Measurements from ENCODE around the gene MRPS2.
"Not testable (repeated sequence)": the region's sequence is repeated elsewhere in the genome, so short reads cannot be mapped to it uniquely, and the experiment has no call there.

Gene MRPS2

GRCh38 chr9:135516132-135516860 lies 15.8 kb downstream of the MRPS2 start:
- peak in 1 of 2 experiments; percentile 10 for DNase-seq

DNA sequence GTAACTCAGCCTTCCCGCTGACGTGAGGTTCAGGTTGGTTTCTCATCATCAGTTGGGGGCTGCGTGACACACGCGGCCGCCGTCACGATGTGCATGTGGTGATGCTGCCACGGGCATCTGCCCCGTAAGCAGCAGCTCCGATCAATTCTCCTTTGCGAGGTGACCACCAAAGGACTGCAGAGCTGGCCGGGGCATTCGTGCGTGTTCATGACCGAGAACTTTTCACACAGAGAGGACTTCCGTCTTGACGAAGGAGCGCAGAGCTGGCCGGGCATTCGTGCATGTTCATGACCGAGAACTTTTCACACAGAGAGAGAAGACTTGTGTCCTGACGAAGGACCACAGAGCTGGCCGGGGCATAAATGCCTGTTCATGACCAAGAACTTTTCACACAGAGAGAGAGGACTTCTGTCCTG lies 16.9 kb downstream of the MRPS2 start:
- peak; percentile 7 to 14 for DNase-seq

- no peak for DNase-seq
Measured at GRCh38 chr9:135519179-135519971, 18.9 kb downstream of the MRPS2 start.

DNA sequence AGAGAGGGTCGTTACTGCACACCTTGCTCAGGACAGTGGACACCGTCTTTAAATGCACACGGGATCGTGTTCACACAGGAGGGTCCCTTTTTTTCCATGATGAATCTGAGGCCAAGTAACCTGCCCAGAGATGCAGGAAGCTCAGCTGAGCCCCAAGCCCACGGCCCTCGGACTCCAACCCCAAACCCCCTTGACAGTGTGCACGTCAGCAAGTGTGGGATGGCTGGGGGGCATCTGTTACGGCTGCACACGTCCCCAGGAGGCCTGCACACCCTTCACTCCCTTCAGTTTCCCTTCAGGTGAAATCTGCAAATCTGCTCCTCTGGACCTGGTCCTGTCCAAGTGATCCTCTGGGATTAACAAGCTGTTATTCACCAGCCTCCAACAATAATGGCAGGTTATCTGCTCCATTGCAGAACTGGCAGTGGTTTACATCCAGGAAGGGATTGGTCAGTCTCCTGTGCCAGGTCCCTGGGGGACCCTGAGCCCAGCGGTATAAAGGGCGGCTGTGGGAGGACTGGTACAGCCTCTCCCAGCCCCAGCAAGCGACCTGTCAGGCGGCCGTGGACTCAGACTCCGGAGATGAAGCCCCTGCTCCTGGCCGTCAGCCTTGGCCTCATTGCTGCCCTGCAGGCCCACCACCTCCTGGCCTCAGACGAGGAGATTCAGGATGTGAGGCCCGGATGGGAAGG lies 20.6 kb downstream of the MRPS2 start, which contains the start of gene LCN1:
LCN1 (plus strand) TSS at position 525 of the 692 bp plus-strand sequence; CDS start at position 583, 58 bp downstream.
- peak in 1 of 2 experiments; percentile 2 for DNase-seq

- DNase-seq: no peak
Measured at GRCh38 chr9:135521608-135522095, 21.2 kb downstream of the MRPS2 start.

GRCh38 chr9:135522137-135522877 lies 21.8 kb downstream of the MRPS2 start:
- DNase-seq: peak in 1 of 2 experiments; percentile 2

- DNase-seq: peak in 1 of 2 experiments; percentile 1
Measured at GRCh38 chr9:135522931-135523330, 22.4 kb downstream of the MRPS2 start.

GRCh38 chr9:135523521-135524129 lies 23.1 kb downstream of the MRPS2 start:
- peak in 1 of 2 experiments; percentile 7 for DNase-seq

DNA sequence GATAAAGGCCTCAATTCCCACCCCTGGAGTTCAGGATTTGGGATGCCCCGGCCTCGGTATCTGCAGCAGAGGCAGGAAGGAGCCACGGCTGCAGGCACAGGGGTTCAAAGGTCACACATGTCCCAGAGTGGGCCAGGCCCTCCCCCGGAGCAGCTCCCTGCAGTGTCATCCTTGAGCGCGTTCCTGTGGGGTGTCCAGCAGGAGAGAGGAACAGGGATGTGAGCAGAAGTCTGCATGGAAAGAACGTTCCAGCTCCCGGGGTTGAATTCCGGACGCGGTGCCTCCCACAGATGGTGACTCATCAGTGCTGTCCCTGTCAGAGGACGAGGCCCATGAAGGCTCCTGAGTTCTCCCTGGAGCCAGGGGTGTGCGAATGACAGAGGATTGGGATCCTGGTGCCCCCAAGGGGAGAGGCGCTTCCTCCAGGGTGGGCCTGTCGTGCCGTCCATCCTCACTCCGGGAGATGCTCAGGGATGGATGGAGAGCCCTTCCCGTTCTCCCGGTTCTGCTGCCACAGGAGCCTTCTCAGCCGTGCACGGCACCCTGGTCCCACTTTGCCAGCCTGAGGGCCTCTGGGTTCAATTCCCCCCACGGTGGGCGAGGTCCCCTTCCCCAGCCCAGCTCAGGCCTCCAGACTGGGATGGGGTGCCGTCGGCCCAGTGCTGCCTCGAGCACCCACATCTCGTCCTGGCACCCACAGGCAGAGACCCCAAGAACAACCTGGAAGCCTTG lies 23.8 kb downstream of the MRPS2 start:
- DNase-seq: peak in 1 of 2 experiments; percentile 3

- DNase-seq: peak in 1 of 2 experiments; percentile 10
Measured at GRCh38 chr9:135525241-135526088, 25.0 kb downstream of the MRPS2 start.

DNA sequence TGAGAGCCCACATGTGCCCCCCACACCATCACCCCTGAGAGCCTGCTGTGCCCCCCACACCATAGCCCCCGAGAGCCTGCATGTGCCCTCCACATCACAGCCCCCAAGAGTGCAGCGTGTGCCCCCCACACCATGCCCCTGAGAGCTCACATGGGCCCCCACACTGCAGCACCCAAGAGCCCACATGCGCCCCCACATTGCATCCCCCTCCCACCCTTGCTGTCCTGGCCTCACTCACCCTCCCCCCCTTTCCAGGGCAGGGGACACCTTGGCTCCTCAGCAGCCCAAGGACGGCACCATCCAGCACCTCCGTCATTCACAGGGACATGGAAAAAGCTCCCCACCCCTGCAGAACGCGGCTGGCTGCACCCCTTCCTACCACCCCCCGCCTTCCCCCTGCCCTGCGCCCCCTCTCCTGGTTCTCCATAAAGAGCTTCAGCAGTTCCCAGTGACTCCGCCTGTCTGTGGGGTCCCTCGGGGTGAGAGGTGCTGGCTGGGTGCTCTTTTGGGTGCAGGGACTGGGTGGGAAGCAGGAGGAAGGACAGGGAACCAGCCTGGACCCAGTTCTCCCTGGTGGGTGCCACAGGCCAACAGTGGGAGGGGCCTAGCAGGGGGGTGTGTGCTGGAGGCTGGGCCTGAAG lies 25.7 kb downstream of the MRPS2 start:
- DNase-seq: peak in 1 of 2 experiments; percentile 7

DNA sequence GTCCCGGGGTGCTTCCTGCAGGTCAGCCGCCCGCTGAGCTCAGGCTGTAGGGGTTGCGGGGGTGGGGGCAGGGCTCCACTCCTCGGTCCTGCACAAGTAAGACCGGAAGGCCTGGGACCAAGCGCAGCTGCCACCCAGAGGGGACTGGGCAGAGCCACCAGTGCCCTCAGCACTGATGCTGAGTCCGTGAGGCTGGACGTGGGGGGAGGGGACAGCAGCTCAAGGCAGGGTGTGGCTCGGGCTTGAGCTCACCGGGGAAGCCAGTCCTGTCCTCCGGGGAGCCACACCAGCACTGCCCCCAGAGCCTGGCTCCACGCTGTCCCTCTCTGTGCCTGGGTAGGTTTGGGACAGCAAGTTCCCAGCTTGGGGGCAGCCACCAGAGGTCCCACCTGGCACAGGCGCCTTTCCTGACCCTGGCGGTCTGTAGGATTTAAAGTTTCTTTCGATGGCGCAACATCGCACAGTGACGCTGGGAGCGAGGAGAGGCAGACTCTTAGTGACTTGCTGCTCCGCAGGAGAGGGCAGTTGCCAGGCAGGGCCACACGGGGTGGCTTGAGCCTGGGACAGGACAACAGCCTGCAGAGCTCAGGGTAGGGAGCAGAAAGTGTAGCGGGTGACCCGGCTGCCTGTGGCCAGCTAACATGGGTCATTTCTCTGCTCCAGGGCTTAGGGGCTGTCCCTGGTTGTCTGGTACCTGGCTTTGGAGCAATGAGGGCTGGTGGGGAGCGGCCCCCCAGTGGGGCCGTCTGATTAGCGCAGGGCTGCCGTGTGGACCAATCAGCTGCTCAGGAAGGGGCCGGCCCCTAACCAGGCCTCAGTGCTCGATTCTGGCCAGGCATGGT lies 26.5 kb downstream of the MRPS2 start:
- peak in 1 of 2 experiments; percentile 10 for DNase-seq

DNA sequence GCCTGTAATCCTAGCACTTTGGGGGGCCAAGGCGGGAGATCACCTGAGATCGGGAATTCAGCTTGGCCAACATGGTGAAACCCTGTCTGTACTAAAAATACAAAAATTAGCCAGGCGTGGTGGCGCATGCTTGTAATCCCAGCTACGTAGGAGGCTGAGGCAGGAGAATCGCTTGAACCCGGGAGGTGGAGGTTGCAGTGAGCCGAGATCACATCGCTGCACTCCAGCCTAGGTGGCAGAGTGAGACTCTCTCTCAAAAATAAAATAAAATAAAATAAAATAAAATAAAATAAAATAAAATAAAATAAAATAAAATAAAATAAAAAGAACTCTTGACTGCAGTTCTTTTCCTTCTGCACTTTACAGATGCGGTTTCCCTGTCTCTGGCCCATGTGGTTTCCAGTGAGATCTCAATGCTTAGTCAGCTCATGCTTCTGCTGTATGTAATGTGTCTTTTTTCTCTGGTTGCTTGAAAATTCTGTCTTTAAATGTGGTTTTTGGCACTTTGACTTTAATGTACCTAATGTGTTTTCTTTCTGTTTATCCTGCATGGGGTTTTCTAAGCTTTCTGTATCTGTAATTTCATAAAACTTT lies 28.5 kb downstream of the MRPS2 start:
- DNase-seq: not testable (repeated sequence)

DNA sequence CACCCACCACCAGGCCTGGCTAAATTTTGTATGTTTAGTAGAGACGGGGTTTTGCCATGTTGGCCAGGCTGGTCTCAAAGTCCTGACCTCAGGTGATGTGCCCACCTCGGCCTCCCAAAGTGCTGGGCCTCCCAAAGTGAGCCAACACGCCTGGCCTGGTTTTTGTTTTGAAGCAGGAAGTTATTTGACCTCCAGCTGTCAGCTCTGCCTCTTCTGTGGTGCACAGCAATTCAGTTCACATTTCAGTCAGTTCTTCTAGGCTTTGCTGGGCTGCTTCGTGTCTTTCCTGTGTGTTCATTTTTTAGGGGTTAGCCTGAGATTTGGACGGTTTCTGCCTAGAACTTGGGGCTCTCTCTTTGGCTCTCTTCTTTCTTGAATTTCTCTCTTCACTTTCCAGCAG lies 29.7 kb downstream of the MRPS2 start:
- DNase-seq: no peak

- DNase-seq: no peak
Measured at GRCh38 chr9:135531096-135531495, 30.6 kb downstream of the MRPS2 start.

DNA sequence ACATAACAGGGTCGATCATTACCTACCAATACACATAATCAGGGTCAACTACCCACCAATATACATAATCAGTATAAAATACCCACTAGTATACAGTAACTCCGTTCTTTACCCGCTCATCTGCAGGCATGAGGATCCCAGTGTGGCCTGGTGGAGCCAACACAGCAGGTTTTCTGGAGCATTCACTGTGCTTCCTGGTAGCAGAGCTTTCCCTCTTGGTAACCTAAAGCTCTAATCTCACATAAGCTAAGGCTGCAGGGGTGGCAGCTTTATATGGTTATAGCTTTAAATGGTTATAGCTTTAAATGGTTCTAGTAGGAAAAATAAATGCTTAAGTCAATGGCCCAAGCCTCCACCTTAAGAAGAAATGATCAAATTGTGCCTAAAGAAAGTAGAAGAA lies 32.6 kb downstream of the MRPS2 start:
- DNase-seq: no peak

DNA sequence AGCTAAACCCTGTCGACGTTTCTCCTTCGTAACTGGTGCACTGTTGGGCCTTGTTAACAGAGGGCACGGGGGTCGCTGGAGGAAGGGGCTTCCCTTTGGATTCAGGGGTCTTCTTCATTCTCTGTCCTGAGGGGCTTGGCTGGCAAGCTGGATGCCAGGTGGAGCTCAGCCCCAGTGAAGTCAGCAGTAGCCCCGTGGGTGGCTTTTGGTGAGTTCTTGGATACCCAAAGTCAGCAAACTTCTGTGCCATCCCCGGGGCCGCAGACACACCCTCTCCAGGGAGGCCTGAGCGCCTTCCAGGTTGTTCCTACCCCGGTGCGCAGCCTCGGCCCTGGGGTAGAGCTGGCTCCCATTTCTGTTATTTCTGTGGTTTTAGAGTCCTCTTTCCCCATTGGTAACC lies 33.2 kb downstream of the MRPS2 start:
- peak in 1 of 2 experiments; percentile 1 for DNase-seq

DNA sequence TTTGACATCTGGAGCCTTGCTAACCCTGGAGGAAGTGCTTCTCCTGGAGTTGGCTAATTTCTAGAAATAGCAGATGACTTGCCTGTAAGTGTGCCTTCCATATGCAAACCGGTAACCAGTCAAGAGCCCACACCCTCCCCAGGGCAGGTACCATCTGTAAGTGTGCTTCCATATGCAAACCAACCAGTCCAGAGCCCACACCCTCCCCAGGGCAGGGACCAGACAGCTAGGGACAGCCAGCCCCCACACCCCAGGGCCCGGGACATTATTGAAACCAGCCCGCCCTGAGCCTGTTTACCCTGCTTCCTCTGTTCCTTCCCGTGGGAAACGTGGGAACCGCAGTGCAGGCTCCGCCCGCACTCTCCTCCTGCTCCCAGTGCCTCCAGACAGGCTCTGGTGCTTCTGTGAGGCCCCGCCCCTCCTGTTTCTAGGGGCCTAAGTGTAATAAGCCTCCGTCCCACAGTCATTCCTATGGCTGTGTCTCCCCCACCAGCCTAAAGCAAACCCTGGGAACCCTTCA lies 33.8 kb downstream of the MRPS2 start:
- DNase-seq: not testable (repeated sequence)
